ENCODE data around the gene STIM1.
"Not testable (repeated sequence)": the region's sequence is repeated elsewhere in the genome, so short reads cannot be mapped to it uniquely, and the experiment has no call there.

The STIM1 gene

DNA sequence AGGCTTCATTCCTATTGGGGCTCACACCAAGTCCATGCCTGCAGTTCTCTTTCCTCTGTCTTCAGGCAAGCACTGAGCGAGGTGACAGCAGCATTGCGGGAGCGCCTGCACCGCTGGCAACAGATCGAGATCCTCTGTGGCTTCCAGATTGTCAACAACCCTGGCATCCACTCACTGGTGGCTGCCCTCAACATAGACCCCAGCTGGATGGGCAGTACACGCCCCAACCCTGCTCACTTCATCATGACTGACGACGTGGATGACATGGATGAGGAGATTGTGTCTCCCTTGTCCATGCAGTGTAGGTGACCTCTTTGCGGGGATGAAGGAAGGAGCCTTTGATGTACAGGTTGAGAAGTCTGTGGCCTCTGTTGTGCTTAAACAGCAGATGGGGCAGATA, 227.7 kb downstream of the STIM1 start:
- no peak for DNase-seq

DNA sequence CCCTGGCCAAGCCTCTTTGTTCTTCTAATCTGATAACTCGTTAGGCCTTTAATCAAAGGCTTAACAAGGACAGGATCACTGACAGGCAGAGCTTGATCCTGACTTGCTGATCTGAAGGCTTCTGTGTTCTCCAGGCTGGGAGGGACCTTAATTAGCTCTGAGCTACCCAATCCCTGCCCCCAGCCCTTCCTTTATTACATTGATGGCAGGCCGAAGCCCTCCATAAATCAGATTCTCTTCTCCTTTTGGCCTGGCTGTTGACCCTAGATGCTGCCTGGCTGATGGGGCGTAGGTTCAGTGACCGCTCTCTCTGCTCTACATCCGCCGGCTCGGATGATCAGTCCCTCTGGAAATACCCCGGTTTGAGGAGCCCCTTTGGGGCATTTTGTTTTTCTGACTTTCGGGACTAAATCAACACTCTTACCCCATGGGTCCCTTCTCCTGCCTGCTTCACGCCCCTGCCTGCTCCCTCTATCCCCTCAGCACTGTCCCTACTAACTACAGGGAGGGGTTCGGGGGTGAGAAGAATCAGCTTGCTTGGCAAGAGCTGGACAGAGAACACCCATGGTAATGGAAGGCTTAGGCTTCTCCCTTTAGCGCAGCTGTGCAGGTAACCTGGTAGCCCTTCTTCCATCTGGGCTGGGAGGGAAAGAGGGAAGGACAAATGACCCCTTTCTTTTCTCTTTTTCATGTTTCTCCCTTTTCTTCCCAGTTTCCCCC, 229.1 kb downstream of the STIM1 start:
- DNase-seq, result no peak

DNA sequence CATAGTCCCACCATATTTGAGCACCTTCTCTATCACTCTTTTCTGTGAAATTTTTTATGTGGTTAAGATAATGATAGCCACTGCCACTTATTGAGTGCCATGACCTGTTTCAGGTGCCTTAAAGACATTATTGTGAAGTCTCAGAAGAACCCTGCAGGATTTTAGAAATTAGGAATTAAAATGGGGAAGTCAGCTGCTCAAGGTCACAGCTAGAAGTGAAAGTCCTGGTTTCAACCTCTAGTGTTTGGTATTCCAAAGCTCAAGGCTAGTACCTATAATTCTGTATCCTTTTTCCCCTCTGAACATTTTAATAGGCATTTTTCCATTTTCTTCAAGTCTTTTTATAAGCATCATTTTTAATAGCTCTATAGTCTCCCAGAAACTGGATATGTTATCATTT, 230.1 kb downstream of the STIM1 start:
- no peak for DNase-seq

DNA sequence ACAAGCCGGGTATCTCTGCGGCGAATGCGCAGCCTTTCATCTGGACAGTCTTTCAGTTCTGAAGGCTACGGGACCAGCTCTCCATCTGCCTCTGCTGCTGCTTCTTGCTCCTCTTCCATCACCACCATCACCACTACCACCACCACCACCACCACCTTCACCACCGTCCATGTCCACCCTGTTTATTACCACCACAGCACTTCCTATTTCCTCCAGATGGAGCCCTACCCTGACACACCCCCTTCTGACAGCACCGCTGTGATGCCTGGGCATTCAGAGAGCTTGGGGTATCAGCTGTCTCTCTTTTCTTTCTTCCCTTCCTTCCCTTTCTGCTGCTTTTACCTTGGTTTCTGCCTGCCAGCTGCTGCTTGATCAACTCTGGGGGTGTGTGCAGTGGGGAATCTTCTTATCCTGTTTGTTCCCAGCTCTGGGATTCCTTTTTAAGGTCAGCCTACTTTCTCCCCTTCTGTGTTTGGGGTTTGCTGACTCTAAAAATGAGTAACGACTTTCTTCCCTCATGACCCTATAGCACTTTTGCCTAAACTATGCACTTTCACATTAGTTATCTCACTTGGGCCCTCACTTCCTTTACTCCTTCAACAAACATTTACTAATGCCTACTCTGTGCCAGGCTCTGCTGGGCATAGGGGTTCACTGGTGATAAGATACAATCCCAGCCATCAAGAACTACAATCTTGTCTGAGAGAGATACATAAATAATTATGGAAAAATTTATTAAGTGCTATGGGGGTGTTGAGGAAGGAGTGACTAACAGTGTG, 231.3 kb downstream of the STIM1 start:
- peak; percentile 29 for DNase-seq

DNA sequence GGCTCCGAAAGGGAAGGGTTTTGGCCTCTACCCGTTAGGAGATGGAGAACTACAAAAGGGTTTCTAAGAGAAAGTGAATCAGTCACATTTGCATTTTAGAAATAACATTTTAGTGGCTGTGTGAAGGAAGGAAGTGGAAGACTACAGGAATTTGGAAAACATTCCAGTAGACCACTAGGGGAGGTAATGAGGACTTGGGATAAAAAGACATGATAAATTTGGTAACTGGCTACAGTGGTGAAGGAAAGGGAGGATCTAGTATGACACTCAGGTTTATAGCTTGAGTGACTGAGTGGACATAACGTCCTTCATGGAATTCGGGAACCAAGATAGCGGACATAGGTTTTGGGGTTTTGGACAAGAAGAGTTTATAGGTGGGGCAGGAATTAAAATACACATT, 232.1 kb downstream of the STIM1 start:
- DNase-seq, result no peak

DNA sequence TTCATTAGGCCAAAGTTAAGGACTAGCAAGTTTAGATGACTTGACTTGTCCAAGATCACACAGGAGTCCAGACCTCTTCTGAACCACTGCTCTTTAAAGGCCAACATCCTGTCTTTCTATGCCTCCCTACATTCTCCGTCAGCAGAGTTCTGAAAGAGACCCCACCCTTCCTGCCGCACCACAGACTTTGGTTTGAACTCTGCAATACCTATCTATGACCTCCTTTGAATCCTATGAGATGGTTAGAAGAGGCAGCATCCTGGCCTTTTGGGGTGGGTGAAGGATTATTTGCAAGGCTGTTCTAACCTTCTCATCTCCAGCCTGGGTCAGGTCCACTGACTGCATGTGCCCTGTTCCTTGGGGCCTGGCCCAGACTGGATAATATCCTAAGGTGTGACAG, 234.8 kb downstream of the STIM1 start:
- DNase-seq, result peak; percentile 71

DNA sequence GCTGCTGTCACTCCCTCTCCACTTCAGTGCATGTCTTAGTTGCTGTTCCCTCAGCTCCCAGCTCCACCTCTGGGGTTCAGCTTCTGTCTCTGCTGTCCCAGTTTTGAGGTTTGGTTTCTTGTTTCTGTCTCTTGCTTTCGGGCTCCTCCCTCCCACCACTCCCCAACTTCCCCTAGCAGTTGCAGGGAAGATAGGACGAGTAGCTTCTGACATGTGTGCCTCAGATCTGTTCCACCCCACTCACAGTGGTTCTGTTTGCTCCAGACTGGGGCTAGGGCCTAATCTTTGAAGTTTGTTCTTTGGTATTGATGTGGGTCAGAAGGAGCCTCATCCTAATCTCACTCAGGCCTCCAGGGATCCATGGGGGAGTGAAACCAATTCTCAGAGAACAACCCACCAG, 236.6 kb downstream of the STIM1 start:
- peak; percentile 57 for DNase-seq

DNA sequence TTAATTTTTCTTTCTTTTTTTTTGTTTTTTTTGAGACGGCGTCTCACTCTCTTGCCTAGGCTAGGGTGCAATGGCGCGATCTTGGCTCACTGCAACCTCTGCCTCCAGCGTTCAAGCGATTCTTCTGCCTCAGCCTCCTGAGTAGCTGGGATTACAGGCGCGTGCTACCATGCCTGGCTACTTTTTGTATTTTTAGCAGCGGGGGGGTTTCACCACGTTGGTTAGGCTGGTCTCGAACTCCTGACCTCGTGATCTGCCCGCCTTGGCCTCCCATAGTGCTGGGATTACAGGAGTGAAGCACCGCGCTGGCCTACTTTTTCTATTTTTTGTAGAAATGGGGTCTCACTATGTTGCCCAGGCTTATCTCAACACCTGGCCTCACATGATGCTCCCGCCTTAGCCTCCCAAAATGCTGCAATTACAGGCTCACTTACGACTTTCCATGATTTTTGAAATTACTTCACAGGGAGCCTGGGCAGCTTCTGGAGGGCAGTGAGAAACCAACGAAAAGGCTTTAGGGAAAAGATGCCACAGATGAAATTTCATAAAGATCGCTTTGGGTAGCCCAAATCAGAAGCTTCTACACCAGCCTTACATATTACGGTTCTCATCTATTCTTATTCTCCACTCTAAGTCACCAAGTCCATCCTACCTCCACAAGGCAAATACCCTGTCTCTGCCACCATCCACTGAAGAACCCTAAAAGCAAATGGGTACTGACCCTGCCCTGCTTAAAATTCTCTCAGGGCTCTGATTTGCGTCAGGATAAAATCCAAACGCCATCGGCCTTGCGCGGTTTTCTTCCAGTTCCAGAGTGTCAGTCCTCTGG, 238.3 kb downstream of the STIM1 start:
- no peak for DNase-seq

DNA sequence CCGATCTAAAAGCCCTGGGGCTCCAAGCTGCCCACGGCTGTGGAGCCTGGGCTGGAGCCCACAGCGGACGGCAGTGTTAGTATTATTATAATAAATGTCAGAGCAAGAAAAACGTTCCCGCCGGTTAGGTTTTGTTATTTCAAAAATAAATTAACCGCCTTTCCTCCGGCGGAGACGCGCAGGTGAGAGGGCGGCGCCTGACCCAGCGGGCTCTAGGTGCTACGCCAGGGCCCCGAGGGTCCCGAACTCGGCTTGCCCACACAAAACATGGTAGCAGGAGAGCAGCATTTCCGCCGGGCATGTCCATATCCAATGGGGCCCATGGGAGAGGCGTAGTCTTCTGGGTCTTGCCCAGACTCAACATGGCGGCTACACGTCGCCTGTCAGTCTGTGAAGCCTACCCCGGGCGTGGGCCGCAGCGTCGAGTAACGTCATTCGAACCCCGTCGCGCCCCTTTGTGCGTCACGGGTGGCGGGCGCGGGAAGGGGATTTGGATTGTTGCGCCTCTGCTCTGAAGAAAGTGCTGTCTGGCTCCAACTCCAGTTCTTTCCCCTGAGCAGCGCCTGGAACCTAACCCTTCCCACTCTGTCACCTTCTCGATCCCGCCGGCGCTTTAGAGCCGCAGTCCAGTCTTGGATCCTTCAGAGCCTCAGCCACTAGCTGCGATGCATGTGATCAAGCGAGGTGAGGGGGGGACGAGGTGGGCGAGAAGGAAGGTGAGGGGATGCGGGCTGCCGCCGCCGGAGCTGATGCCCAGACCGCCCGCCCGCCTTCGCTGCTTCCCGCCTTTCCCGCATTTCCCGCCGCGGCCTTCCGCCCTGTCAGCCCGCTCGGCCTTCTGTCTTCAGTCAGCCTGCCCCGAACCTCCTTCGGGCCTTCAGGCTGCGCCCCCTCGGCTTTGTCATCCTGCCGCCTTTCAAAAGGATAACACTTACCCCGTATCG, 239.2 kb downstream of the STIM1 start, which contains the start of gene RRM1:
TSS of gene RRM1 (plus strand) at position 452 of the 944 bp plus-strand sequence. CDS start at position 666, 214 bp downstream.
- peak; percentile 95 for DNase-seq

DNA sequence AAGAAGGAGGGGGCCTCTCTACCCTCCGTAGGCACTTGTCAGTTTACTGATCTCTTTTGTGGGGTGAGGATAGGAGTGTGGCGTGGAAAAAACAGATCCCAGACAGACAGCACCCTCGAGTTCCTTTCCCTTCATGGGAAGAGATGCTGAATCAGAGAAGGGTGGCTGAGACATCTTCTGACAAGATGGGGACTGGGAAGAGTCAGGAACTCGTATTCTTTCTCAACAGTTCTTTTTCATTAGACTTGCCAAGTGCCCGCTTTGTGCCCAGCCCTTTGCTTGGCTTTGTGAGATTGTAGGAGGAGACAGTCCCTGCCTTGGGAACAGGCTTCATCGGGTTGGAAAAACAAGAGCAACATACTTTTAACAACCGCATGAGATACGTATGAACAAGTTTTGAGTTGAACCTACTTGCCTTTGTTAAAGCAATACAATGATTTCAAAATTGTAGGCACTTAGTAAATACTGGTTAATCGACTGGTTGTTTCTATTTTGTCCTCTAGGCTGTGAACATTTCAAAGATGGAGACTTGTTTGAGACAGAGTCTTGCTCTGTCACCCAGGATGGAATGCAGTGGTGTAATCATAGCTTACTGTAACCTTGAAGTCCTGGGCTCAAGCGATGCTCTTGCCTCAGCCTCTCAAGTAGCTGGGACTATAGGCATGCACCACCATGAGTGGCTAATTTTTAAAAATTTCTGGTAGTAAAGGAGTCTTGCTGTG, 240.2 kb downstream of the STIM1 start:
- peak; percentile 25 for DNase-seq

DNA sequence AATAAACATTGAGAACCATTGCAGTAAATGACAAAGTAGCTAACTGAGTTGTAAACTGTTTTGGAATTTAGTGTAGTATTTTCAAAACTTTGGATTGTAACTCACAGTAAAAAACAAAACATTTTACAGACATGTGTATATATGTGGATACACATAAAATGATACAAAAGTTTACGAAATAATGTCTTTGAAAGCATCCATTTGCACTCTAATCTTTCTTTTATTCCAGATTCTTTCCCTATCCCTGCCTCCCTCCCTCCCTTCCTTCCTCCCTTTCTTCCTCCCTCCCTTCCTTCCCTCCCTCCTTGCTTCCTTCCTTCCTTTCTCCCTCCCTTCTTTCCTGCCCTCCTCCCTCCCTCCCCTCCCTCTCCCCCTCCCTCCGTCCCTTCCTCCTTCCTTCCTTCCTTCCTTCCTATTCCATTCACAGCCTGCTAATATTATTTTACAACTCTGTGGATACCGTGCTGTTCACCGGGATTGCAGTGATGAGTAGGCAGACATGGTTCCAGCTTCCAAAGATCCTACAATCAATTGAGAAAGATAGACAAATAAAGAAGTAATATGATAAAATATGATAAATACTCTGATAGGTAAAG, 242.7 kb downstream of the STIM1 start:
- DNase-seq, result no peak

DNA sequence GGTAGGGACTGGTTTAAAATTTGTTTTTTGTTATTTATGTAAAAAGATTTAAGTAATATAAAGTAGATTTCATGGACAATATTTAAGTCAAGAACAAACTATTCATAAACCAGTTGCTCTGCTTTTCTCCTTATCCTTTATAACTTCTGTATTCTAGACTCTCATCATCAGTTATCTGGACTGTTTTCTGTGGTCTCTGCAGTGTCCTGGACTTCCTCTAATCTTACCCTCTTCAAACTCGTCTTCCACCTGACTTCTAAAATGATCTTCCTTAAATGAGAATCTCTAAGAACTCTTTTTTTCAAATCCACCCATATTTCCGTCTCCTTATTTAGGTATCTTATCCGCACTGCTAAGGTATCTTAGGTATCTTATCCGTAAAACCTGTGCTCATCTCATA, 247.2 kb downstream of the STIM1 start:
- DNase-seq, result no peak

DNA sequence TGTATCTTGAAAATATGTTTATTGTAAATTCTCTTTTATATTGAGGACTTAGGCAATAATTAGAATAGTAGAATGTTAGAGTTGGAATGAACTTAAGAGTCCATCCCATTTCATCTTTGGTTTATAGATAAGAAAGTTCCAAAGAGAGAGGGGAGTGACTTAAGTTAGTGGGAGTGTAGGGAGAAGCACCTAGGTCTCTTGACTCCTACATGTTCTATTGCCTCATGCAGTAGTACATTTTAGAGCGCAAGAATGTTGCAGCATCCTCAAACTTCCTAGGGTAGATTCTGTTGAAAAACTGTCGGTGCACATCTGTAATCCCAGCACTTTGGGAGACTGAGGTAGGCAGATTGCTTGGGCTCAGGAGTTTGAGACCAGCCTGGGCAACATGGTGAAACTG, 247.8 kb downstream of the STIM1 start:
- DNase-seq, result no peak

DNA sequence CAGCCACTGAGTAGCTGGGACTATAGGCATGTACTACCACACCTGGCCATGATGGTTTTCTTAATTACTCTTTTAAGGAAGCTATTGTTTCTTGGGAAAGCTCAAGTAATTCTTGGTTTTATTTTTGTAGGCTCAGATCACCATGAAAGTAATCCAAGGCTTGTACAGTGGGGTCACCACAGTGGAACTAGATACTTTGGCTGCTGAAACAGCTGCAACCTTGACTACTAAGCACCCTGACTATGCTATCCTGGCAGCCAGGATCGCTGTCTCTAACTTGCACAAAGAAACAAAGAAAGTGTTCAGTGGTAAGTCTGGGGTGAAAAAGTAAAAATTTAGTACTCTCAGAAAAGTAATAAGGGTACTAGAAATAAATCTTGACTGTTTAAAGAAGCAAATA, 250.5 kb downstream of the STIM1 start:
- DNase-seq, result no peak

DNA sequence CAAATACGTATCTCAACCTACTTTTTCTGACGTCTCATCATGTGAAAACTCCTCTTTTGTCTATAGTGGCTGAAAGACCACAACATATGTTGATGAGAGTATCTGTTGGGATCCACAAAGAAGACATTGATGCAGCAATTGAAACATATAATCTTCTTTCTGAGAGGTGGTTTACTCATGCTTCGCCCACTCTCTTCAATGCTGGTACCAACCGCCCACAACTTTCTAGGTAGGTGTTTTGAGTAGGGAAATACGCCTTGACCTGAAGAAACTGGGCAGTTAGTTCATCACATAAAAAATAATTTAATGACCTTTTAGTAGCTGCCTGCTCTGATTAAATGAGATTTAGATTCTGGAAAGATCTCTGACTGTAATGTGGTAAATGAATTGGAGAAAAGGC, 256.4 kb downstream of the STIM1 start:
- DNase-seq, result no peak

DNA sequence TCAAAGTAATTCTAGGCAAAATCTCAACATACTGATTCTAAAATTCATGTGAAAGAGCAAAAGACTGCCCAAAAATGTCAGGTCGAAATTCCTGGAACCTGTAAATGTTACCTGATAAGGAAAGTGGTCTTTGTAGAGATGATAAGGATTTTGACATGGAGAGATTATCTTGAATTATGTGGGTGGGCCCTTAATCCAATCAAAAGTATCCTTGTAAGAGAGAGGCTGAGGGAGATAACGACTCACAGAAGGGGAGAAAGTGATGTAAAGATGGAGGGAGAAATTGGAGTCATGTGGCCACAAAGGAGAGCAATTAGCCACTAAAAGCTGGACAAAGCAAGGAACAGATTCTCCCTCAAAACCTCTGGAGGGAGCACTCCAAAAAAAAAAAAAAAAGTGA, 259.7 kb downstream of the STIM1 start:
- no peak for DNase-seq

DNA sequence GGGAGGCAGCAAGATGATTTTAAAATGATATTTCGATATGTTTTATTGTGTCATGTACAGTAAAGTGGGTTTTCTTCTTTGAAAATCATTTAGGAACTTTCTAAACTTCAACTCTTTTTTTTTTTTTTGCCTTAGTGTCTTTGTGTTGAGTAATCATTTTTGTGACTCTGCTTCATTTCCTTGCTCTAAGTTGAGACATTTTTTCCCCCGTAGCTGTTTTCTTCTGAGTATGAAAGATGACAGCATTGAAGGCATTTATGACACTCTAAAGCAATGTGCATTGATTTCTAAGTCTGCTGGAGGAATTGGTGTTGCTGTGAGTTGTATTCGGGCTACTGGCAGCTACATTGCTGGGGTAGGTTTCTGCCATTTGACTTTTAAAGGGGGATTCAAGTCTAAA, 262.6 kb downstream of the STIM1 start:
- DNase-seq, result no peak

DNA sequence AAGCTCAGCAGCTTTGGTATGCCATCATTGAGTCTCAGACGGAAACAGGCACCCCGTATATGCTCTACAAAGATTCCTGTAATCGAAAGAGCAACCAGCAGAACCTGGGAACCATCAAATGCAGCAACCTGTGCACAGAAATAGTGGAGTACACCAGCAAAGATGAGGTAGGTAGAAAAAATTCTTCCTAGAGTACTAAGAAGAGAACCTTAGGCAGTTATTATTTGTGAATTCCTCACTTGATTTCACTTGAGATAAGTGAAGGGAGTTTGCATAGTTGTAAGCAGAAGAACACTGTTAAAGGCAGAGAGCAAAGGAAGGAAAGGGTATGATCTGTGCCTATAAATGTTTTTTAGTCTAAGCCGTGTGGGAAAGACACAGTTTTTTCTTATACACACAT, 267.8 kb downstream of the STIM1 start:
- no peak for DNase-seq

DNA sequence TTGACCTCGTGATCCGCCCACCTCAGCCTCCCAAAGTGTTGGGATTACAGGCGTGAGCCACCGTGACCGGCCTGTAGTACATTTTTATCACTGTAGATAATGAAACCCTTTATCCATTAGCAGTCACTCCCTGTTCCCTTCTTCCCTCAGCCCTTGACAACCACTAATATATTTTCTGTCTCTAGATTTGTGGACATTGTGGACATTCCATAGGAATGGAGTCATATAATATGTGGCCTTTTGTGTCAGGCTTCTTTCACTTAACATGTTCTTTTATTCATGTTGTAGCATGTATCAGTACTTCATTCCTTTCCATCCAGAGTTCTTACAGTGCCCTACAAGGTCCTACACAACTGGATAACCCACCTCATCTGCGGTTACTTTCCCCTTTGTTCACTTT, 269.7 kb downstream of the STIM1 start:
- no peak for DNase-seq

DNA sequence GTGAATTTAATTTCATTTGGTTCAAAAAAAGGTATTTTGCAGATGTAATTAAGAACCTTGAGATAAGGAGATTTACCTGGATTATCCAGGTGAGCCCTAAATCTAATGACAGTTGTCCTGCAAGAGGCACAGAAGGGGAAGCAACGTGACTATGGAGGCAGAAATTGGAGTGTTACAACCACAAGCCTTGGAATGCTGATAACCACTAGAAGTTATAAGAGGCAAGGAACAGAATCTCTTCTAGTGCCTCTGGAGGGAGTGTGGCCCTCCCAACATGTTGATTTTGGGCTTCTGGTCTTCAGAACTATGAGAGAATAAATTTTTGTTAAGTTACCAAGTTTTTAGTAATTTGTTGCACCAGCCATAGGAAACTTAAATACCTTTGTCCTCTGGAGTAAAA, 271.9 kb downstream of the STIM1 start:
- no peak for DNase-seq

DNA sequence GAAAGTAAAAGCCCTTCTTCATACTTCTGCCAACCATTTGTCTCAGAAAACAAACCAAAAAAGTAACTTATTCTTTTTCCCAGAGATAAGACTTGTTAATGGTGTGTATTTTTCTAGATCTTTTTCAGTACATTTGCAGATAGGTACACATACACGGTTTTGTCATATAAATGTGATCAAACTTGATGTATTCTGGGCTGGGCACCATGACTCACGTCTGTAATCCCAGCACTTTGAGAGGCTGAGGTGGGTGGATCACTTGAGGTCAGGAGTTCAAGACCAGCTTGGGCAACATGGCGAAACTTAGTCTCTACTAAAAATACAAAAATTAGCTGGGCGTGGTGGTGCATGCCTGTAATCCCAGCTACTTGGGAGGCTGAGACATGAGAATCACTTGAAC, 274.8 kb downstream of the STIM1 start:
- not testable (repeated sequence) for DNase-seq
